ENCODE measurements around the gene VIPR2.

- TF ChIP-seq, protein P1, sequence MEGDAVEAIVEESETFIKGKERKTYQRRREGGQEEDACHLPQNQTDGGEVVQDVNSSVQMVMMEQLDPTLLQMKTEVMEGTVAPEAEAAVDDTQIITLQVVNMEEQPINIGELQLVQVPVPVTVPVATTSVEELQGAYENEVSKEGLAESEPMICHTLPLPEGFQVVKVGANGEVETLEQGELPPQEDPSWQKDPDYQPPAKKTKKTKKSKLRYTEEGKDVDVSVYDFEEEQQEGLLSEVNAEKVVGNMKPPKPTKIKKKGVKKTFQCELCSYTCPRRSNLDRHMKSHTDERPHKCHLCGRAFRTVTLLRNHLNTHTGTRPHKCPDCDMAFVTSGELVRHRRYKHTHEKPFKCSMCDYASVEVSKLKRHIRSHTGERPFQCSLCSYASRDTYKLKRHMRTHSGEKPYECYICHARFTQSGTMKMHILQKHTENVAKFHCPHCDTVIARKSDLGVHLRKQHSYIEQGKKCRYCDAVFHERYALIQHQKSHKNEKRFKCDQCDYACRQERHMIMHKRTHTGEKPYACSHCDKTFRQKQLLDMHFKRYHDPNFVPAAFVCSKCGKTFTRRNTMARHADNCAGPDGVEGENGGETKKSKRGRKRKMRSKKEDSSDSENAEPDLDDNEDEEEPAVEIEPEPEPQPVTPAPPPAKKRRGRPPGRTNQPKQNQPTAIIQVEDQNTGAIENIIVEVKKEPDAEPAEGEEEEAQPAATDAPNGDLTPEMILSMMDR (IDR thresholded peaks at IDR 0.05): no peak
- TF ChIP-seq POLR2A (IDR thresholded peaks at IDR 0.05; ENCODE audit: low read depth) (no peak), POLR2AphosphoS5 (IDR thresholded peaks at IDR 0.05) (peak in 1 of 2 donors; percentile 52), EP300 (IDR thresholded peaks at IDR 0.05) (no peak)
These were observed 69.0 kb downstream of the VIPR2 start for GRCh38 chr7:159075563-159076238.
